NB4 (cell line): ENCODE measurements around the gene DYNC1I1.

Experiments used
- DNase-seq: peaks from one replicate; pipeline ENCODE4 v3.0.0; 2010; ENCODE audit warnings: low read depth
- H3K4me3 ChIP-seq: one replicate; pipeline ENCODE4 v1.5.1; 2011; ENCODE audit warnings: mild to moderate bottlenecking, low read depth, low read length, moderate library complexity
- MYC ChIP-seq: IDR thresholded peaks from 2 replicates; pipeline ENCODE4 v1.6.1; 2011; ENCODE audit warnings: low read depth, low read length
- POLR2A ChIP-seq: IDR thresholded peaks from 2 replicates; pipeline ENCODE4 v1.6.1; 2011; ENCODE audit warnings: mild to moderate bottlenecking; ENCODE audit not compliant: insufficient read length; ENCODE audit errors: extremely low read depth
- TF ChIP-seq, protein P1 (sequence below): IDR thresholded peaks from 2 replicates; pipeline ENCODE4 v1.6.1; 2011; ENCODE audit warnings: low read depth, low read length
- TF ChIP-seq, protein P2 (sequence below): IDR thresholded peaks from one replicate; pipeline ENCODE4 v1.5.1; 2012; ENCODE audit warnings: low read depth, low read length

Gene DYNC1I1

DNA sequence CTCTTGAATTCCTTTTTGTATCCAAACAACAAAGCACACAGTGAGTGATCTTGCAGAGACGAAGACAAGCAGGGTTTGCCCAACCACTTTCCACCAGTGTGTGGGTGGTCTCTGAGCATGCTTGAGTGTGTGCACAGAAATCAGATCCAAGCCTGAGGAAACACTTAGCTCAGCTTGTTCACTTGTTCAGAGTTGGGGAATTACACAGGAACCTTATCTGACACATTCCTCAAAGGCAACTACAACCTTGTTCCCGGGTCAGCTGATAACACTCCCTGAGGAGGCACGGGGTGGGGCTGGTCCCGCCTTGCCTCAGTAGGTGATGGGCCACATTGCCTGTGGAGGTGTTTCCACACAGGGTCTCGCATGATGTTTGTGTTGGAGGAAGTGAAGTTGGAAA lies 216.9 kb downstream of the DYNC1I1 start:
- TF ChIP-seq POLR2A (no peak), MYC (no peak)
- TF ChIP-seq, protein P1, sequence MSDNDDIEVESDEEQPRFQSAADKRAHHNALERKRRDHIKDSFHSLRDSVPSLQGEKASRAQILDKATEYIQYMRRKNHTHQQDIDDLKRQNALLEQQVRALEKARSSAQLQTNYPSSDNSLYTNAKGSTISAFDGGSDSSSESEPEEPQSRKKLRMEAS, result no peak
- TF ChIP-seq, protein P2, sequence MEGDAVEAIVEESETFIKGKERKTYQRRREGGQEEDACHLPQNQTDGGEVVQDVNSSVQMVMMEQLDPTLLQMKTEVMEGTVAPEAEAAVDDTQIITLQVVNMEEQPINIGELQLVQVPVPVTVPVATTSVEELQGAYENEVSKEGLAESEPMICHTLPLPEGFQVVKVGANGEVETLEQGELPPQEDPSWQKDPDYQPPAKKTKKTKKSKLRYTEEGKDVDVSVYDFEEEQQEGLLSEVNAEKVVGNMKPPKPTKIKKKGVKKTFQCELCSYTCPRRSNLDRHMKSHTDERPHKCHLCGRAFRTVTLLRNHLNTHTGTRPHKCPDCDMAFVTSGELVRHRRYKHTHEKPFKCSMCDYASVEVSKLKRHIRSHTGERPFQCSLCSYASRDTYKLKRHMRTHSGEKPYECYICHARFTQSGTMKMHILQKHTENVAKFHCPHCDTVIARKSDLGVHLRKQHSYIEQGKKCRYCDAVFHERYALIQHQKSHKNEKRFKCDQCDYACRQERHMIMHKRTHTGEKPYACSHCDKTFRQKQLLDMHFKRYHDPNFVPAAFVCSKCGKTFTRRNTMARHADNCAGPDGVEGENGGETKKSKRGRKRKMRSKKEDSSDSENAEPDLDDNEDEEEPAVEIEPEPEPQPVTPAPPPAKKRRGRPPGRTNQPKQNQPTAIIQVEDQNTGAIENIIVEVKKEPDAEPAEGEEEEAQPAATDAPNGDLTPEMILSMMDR, result no peak
- H3K4me3 ChIP-seq, result no peak overlapping the region
- no peak for DNase-seq

DNA sequence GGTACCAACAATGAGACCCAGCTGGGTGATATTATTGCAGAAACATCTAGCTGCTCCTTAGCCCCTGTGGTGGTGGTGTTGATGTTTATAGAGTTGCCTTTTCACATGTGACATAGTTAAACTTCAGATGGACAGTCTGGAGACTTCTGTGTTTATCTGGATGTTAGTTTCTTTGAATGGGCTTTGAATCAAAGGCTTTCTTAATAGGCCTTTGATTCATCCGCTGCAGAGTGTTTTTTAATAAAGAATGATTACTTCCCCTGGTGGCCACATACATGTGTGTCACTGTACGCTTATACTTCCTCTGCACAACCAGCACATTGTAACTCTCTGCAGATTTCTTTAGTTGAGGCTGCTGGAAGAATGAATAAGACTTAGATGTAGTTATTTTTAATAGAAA lies 221.0 kb downstream of the DYNC1I1 start:
- H3K4me3 ChIP-seq, result no peak overlapping the region
- TF ChIP-seq, protein P1, result no peak
- TF ChIP-seq MYC, result no peak
- TF ChIP-seq, protein P2, result no peak
- no peak for TF ChIP-seq POLR2A
- no peak for DNase-seq

DNA sequence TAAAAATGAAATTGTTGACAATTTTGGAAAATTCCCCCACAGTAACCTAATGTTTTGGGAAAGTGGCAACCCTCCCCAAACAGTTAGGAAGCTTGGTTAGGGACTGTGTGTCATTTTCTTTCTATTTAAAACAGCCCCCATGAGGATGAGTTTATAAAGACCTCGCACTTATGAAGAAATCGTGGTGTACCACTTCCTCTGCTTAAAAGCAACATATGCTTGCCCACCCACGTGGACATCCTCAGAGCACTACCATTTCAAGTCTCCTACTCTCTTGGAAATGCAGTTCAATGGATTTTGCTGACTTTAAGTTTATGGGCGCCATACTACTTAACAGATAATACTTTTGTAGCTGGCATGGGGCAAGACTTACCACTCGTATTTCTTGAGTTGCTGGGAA lies 223.8 kb downstream of the DYNC1I1 start:
- DNase-seq, result peak; percentile 79
- no peak overlapping the region for H3K4me3 ChIP-seq
- TF ChIP-seq, protein P1, result peak; percentile 96
- peak; percentile 86 for TF ChIP-seq MYC
- no peak for TF ChIP-seq POLR2A
- TF ChIP-seq, protein P2, result no peak

DNA sequence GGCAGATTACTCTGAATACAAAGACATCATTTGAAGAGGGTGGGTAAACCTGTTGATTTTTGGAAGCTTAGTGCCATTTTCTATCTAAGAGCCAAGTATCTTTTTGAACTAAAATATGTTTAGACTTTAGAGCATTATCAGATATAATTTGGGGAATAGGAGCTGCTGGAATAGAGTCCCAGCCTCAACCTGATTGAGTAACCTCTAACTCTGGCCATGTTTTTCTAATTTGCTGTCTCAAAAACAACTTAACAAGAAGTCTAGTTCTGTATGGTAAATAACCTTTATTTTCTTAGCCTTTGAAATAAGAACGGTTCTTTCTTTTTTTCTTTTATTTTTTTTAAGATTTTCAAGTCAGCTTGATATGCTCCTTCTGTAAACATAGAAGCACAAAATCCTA lies 224.5 kb downstream of the DYNC1I1 start:
- DNase-seq, result no peak

DNA sequence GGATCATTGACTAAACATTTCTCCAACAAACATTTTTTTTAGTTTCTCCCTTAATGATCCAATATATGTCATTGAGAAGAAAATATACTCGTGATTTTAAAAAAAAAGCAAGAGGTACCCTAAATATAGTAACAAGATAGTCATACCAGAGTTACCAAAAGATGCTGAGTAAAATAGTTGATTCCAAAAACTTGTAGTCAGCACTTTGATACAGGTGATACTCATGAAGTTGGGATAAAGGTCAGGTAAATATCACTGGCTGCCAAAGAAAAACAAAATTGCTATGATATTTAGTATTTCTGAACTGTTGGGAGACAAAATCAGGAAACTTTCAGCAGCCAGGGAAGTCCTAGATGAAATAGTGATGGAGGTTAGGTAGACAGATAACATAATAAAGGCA lies 225.3 kb downstream of the DYNC1I1 start:
- TF ChIP-seq MYC, result no peak
- TF ChIP-seq POLR2A, result no peak
- TF ChIP-seq, protein P1, result no peak
- no peak overlapping the region for H3K4me3 ChIP-seq
- DNase-seq, result no peak

More for the DNA sequence above, 224.5 kb downstream of the DYNC1I1 start:
- TF ChIP-seq, protein P2, result no peak
- TF ChIP-seq, protein P1, result no peak
- TF ChIP-seq MYC (no peak), POLR2A (no peak)
- H3K4me3 ChIP-seq, result no peak overlapping the region

DNA sequence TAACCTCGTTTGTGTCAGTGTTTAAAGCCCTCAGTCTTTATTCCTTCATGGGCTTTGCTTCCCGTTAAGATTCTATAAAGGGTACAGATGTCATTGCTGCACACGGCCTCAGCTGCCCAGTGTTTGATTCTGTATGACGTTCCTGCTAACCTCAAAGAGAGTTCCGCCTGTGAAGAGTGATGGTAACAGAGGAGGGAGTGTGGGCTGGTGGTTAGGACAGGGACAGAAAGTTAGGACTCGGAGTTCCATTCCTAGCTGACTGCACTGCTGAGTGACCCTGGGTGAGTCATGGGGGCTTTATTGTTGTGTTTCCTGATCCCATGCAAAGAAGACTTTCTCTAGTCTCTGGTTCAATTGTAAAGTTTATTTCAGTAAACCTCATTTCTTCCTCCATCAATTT lies 227.1 kb downstream of the DYNC1I1 start:
- DNase-seq, result no peak
- H3K4me3 ChIP-seq, result no peak overlapping the region
- no peak for TF ChIP-seq MYC
- TF ChIP-seq, protein P1, result no peak
- TF ChIP-seq POLR2A, result no peak
- TF ChIP-seq, protein P2, result no peak
